Panc1 (cell line): ENCODE data around the gene PKP3. TPM values are rescaled to one million over a fixed set of nuclear protein-coding genes. Genes with fewer than 3 reads are reported as not detected.
"Not testable (repeated sequence)": the region's sequence is repeated elsewhere in the genome, so short reads cannot be mapped to it uniquely, and the experiment has no call there.

Experiments
- ATAC-seq: fragments of 200-7000 bp; cut with Tn5 transposase; 2 replicates; pipeline ENCODE4 v1.9.1; 2020; ENCODE audit warnings: mild to moderate bottlenecking, moderate library complexity
- BruUV-seq: library from RNA; stranded (reverse); fragments of 400-500 nt; replicated peaks from 2 replicates; lab custom pipeline; 2021; lab: Mats Ljungman, UMichigan
- CTCF ChIA-PET: fragments of 300-600 bp; sonication (Branson Sonifier 250); formaldehyde crosslinking; loops from one replicate; lab custom pipeline; 2022; ENCODE audit warnings: antibody characterized with exemption; lab: Charles Lee
- POLR2A ChIA-PET: fragments of 300-600 bp; sonication (Branson Sonifier 250); formaldehyde crosslinking; loops from one replicate; lab custom pipeline; 2022; ENCODE audit warnings: antibody characterized with exemption; lab: Charles Lee
- DNase-seq: peaks from one replicate; pipeline ENCODE4 v3.0.0-alpha.2; 2010; ENCODE audit warnings: low read depth, low spot score
- H3K27ac ChIP-seq: 2 replicates; pipeline ENCODE4 v1.5.1; 2011; ENCODE audit warnings: mild to moderate bottlenecking, low read length, inconsistent platforms
- H3K27me3 ChIP-seq: fragments of 200-500 bp; sonication (Bioruptor generic); 2 replicates; pipeline ENCODE4 v1.6.0; 2014; ENCODE audit warnings: low read length, inconsistent platforms; ENCODE audit not compliant: control insufficient read depth, insufficient read depth
- H3K36me3 ChIP-seq: fragments of 200-500 bp; sonication (Bioruptor generic); 2 replicates; pipeline ENCODE4 v1.5.1; 2014; ENCODE audit warnings: inconsistent platforms, mild to moderate bottlenecking, low read length, moderate library complexity; ENCODE audit not compliant: control insufficient read depth, insufficient read depth
- H3K4me1 ChIP-seq: 2 replicates; pipeline ENCODE4 v1.5.1; 2011; ENCODE audit warnings: inconsistent platforms, mild to moderate bottlenecking, low read length, moderate library complexity; ENCODE audit not compliant: control insufficient read depth, insufficient read depth
- H3K4me3 ChIP-seq, 2 experiments: 2 replicates each; pipeline ENCODE4 v1.5.1; 2011 to 2012; ENCODE audit warnings: low read depth in 2 of 2, low read length in 2 of 2, mild to moderate bottlenecking in 2 of 2, inconsistent platforms in 1 of 2, moderate library complexity in 1 of 2
- H3K9me3 ChIP-seq: fragments of 200-500 bp; sonication (Bioruptor generic); 2 replicates; pipeline ENCODE4 v1.5.1; 2014; ENCODE audit warnings: low read depth, mild to moderate bottlenecking, inconsistent platforms, low read length, moderate library complexity; ENCODE audit not compliant: control insufficient read depth, insufficient read depth
- CTCF ChIP-seq: fragments of 450-650 bp; IDR thresholded peaks from 2 replicates; pipeline ENCODE4 v1.5.1; 2017; ENCODE audit warnings: mild to moderate bottlenecking
- POLR2AphosphoS5 ChIP-seq: IDR thresholded peaks from 2 replicates; pipeline ENCODE4 v1.6.1; 2012; ENCODE audit warnings: mild to moderate bottlenecking, low read depth, low read length, moderate library complexity
- REST ChIP-seq, 2 experiments: IDR thresholded peaks; 2 replicates each; pipeline ENCODE4 v1.6.1; 2011 to 2012; ENCODE audit warnings: low read depth in 2 of 2, control low read depth in 1 of 2, low read length in 1 of 2, mild to moderate bottlenecking in 1 of 2, moderate library complexity in 1 of 2; ENCODE audit not compliant: insufficient read depth in 1 of 2
- SIN3A ChIP-seq: IDR thresholded peaks from 2 replicates; pipeline ENCODE4 v1.6.1; 2012; ENCODE audit warnings: low read depth, mild to moderate bottlenecking, low read length, moderate library complexity, borderline replicate concordance; ENCODE audit not compliant: insufficient read depth
- TCF7L2 ChIP-seq: IDR thresholded peaks from 2 replicates; pipeline ENCODE4 v1.6.1; 2011; ENCODE audit warnings: mild to moderate bottlenecking, low read depth, low read length, inconsistent platforms
- in situ Hi-C: cut with HindIII; loops from 2 replicates; pipeline ENCODE4 v1.10.0; 2016; ENCODE audit warnings: low sequenced_read_pairs, low pct_unique_long_range_greater_than_20kb
- intact Hi-C: fragments of 100-400 bp; cut with micrococcal nuclease; formaldehyde crosslinking; loops from one replicate; pipeline ENCODE4 v1.10.0; 2022; ENCODE audit not compliant: unreplicated experiment
- total RNA-seq: library from RNA; stranded (reverse); gene quantifications from one replicate; pipeline ENCODE4 v1.2.1, GENCODE V29; 2021; ENCODE audit not compliant: unreplicated experiment

The PKP3 gene
- total RNA-seq, 1 experiment from 2014 or later: 36.8 TPM

- H3K36me3 ChIP-seq, intact Hi-C loops, H3K4me3 ChIP-seq, H3K27ac ChIP-seq, H3K9me3 ChIP-seq, in situ Hi-C loops, BruUV-seq, ATAC-seq, CTCF ChIA-PET, H3K27me3 ChIP-seq, DNase-seq, POLR2A ChIA-PET: not testable (repeated sequence)
- H3K4me1 ChIP-seq: peaks cover 26% of the 10 kb centered on the region
These were observed 4.6 kb upstream of the PKP3 start for GRCh38 chr11:389369-389768.

GRCh38 chr11:390175-390574 is 3.8 kb upstream of the PKP3 start:
- CTCF ChIA-PET: no interaction called here
- DNase-seq: no peak
- in situ Hi-C loops: no loop called here

GRCh38 chr11:391117-392017 is 2.6 kb upstream of the PKP3 start:
- BruUV-seq: no TSS peak
- H3K4me3 ChIP-seq: no peak overlapping the region
- H3K36me3 ChIP-seq: no peaks in the 10 kb centered on the region
- DNase-seq (no peak), ATAC-seq (no peak)
- in situ Hi-C loops: no loop called here
- no peaks in the 10 kb centered on the region for H3K27me3 ChIP-seq
- TF ChIP-seq REST (IDR thresholded peaks at IDR 0.05; ENCODE audit: insufficient read depth in 1 of 2, low read depth in 2 of 2, low read length in 1 of 2) (no peak), TCF7L2 (no peak), POLR2AphosphoS5 (no peak), CTCF (no peak), SIN3A (no peak)
- ChIA-PET CTCF (no interaction called here), POLR2A (no interaction called here)
- H3K27ac ChIP-seq: no peak overlapping the region; the same call in 1 of the 2 replicates
- peaks cover 6% of the 10 kb centered on the region; the same call in 1 of the 2 replicates for H3K9me3 ChIP-seq
- intact Hi-C loops: loop anchor here (5.0 kb wide), 1 partner anchor 56 kb away; no protein-coding TSS in a partner anchor
- H3K4me1 ChIP-seq: peaks cover 46% of the 10 kb centered on the region

More at GRCh38 chr11:390175-390574, 3.8 kb upstream of the PKP3 start:
- BruUV-seq: no TSS peak
- no peak for ATAC-seq
- peaks cover 8% of the 10 kb centered on the region; the same call in 1 of the 2 replicates for H3K9me3 ChIP-seq
- intact Hi-C loops: loop anchor here (5.0 kb wide), 1 partner anchor 57 kb away; no protein-coding TSS in a partner anchor
- POLR2A ChIA-PET: no interaction called here
- H3K27me3 ChIP-seq: no peaks in the 10 kb centered on the region
- H3K4me3 ChIP-seq: no peak overlapping the region
- no peaks in the 10 kb centered on the region for H3K36me3 ChIP-seq
- H3K27ac ChIP-seq: no peak overlapping the region
- TF ChIP-seq POLR2AphosphoS5 (no peak), TCF7L2 (no peak), SIN3A (no peak), REST (IDR thresholded peaks at IDR 0.05; ENCODE audit: insufficient read depth in 1 of 2, low read depth in 2 of 2, low read length in 1 of 2) (no peak)
- H3K4me1 ChIP-seq: peaks cover 34% of the 10 kb centered on the region
